ENCODE data around the gene CD79B. TPM values are rescaled to one million over a fixed set of nuclear protein-coding genes. Genes with fewer than 3 reads are reported as not detected.

CD79B gene
- total and polyA plus RNA-seq, 9 of the 15 experiments (the other 6 are each of a cell fraction or from before 2014, with no cell fraction given), result 0.15 to 0.62 (median 0.44) TPM; not detected in 2

GRCh38 chr17:63976702-63977101 is 44.6 kb upstream of the CD79B start:
- intact Hi-C loops (cut with micrococcal nuclease), result no loop called here
- H3K9ac ChIP-seq (ENCODE audit: insufficient read depth in 1 of 2, low read depth in 2 of 2, low read length in 2 of 2), result peak overlapping the region in 1 of 2 experiments; percentile 78; a peak in 1 of 4 replicates
- no peak overlapping the region for H3K4me3 ChIP-seq
- ChIA-PET POLR2A (interaction anchor here (0.6 to 1.6 kb wide), 5 partner anchors 8 to 26 kb away, joined by 3 to 7 read pairs (median 4); no protein-coding TSS in a partner anchor), CTCF (ENCODE audit: low intra/inter-chr PET ratio) (no interaction called here)
- H3K79me2 ChIP-seq (ENCODE audit: control insufficient read depth, insufficient read depth, low read length), result no peaks in the 10 kb centered on the region
- peak in 1 of 4 experiments; percentile 31 for DNase-seq (ENCODE audit: extremely low read depth in 1 of 4, low spot score in 3 of 4)
- H4K20me1 ChIP-seq (replicated peaks; ENCODE audit: control insufficient read depth, insufficient read depth, low read length), result no peaks in the 10 kb centered on the region
- peak overlapping the region; percentile 14; the same call in 1 of the 2 replicates for H3K4me2 ChIP-seq (ENCODE audit: insufficient read depth, low read length)
- peak; percentile 75 for ATAC-seq
- no peaks in the 10 kb centered on the region for H3K9me1 ChIP-seq (ENCODE audit: control insufficient read depth, insufficient read depth, low read length)
- H3K9me3 ChIP-seq (replicated peaks; ENCODE audit: control insufficient read depth, insufficient read depth, low read depth, low read length), result no peaks in the 10 kb centered on the region
- no peaks in the 10 kb centered on the region for H3K36me3 ChIP-seq (ENCODE audit: control insufficient read depth, insufficient read depth, low read length)
- peaks cover 4 to 22% of the 10 kb centered on the region in 2 experiments; a peak in 4 of 5 replicates for H3K4me1 ChIP-seq (replicated peaks in 1 of 2; ENCODE audit: control insufficient read depth in 2 of 2, insufficient read depth in 2 of 2, low read length in 2 of 2)
- peaks cover 0 to 28% of the 10 kb centered on the region in 2 experiments; a peak in 3 of 5 replicates for H3K27me3 ChIP-seq (ENCODE audit: control insufficient read depth in 2 of 2, insufficient read depth in 2 of 2, low read length in 2 of 2)
- H2AFZ ChIP-seq (ENCODE audit: low read depth, low read length), result peak overlapping the region; percentile 78; the same call in 1 of the 2 replicates
- in situ Hi-C loops (cut with MboI), result no loop called here
- no TSS peak for BruUV-seq (replicated peaks)
- FAIRE-seq, result peak; percentile 64
- peak overlapping the region; percentile 31; the same call in 1 of the 3 replicates for H3K27ac ChIP-seq (ENCODE audit: extremely low read depth, low read depth, low read length)
- 10% methylated on average over 3 of the region's 3 CpGs for WGBS (ENCODE audit: insufficient coverage, low coverage, missing lambda C conversion rate)
- no peak for TF ChIP-seq ZFP36 (IDR thresholded peaks at IDR 0.05; ENCODE audit: low read depth, low read length, partially characterized antibody)
- TF ChIP-seq ADNP (tag; IDR thresholded peaks at IDR 0.05), result no peak
- TF ChIP-seq ZBTB7A (IDR thresholded peaks at IDR 0.05; ENCODE audit: borderline replicate concordance, control insufficient read depth, low read depth, low read length), result no peak
- TF ChIP-seq FOXA3 (CRISPR knock-in tag; conservative IDR thresholded peaks at IDR 0.05 in 1 of 2, IDR thresholded peaks at IDR 0.05 in 1 of 2), result 0 out of 4 replicates have a peak, but pooled peaks of 1 of the 2 experiments have one; percentile 22
- TF ChIP-seq CEBPB (tag; IDR thresholded peaks at IDR 0.05), result no peak
- 0 out of 2 replicates have a peak, but pooled peaks have one; percentile 16 for TF ChIP-seq ZBTB40 (IDR thresholded peaks at IDR 0.05)
- no peak for TF ChIP-seq ZBTB40 (CRISPR knock-in tag; IDR thresholded peaks at IDR 0.05)
- TF ChIP-seq, protein P1, sequence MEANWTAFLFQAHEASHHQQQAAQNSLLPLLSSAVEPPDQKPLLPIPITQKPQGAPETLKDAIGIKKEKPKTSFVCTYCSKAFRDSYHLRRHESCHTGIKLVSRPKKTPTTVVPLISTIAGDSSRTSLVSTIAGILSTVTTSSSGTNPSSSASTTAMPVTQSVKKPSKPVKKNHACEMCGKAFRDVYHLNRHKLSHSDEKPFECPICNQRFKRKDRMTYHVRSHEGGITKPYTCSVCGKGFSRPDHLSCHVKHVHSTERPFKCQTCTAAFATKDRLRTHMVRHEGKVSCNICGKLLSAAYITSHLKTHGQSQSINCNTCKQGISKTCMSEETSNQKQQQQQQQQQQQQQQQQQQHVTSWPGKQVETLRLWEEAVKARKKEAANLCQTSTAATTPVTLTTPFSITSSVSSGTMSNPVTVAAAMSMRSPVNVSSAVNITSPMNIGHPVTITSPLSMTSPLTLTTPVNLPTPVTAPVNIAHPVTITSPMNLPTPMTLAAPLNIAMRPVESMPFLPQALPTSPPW (CRISPR knock-in tag; IDR thresholded peaks at IDR 0.05), result peak; percentile 19; the same call in 1 of the 2 replicates
- TF ChIP-seq CCNT2 (IDR thresholded peaks at IDR 0.05; ENCODE audit: borderline replicate concordance, extremely low read depth, insufficient read length, low read depth, low read length), result no peak
- peak; percentile 70 for TF ChIP-seq MAFG (tag; conservative IDR thresholded peaks at IDR 0.05)
- TF ChIP-seq ZNF316 (IDR thresholded peaks at IDR 0.05), result peak; percentile 65; the same call in 1 of the 2 replicates
- TF ChIP-seq NFRKB (IDR thresholded peaks at IDR 0.05; ENCODE audit: low read depth), result no peak
